Measurements from ENCODE around the gene CYP27B1. TPM values are rescaled to one million over a fixed set of nuclear protein-coding genes. Genes with fewer than 3 reads are reported as not detected.

CYP27B1 gene
- total and polyA plus RNA-seq, 9 of the 15 experiments (the other 6 are each of a cell fraction or from before 2014, with no cell fraction given), result 0.18 to 4.2 (median 1.8) TPM

GRCh38 chr12:57776247-57776587, 9.3 kb upstream of the CYP27B1 start:
- H3K36me3 ChIP-seq (ENCODE audit: control insufficient read depth, insufficient read depth, low read length), result peaks cover 20% of the 10 kb centered on the region; the same call in 2 of the 3 replicates
- no peak overlapping the region for H2AFZ ChIP-seq (ENCODE audit: low read depth, low read length)
- TF ChIP-seq BCOR (IDR thresholded peaks at IDR 0.05), result no peak
- TF ChIP-seq ELF1 (tag; IDR thresholded peaks at IDR 0.05), result no peak
- no peak for TF ChIP-seq JUNB (CRISPR knock-in tag; conservative IDR thresholded peaks at IDR 0.05)
- no peak for TF ChIP-seq ETV1 (tag; conservative IDR thresholded peaks at IDR 0.05; ENCODE audit: low read depth)
- TF ChIP-seq SRSF9 (IDR thresholded peaks at IDR 0.05; ENCODE audit: borderline replicate concordance, low read depth, low read length), result no peak
- TF ChIP-seq ZNF224 (CRISPR knock-in tag; IDR thresholded peaks at IDR 0.05), result no peak
- no peak for TF ChIP-seq HSF4 (CRISPR knock-in tag; IDR thresholded peaks at IDR 0.05; ENCODE audit: borderline replicate concordance)
- TF ChIP-seq SRSF1 (IDR thresholded peaks at IDR 0.05; ENCODE audit: low read depth, low read length), result no peak
- TF ChIP-seq MEIS2 (IDR thresholded peaks at IDR 0.05; ENCODE audit: partially characterized antibody), result no peak
- no peak for TF ChIP-seq U2AF2 (optimal IDR thresholded peaks at IDR 0.05; ENCODE audit: low read depth, low read length)
- ATAC-seq (no peak), DNase-seq (ENCODE audit: extremely low read depth in 1 of 4, low spot score in 3 of 4) (no peak), FAIRE-seq (no peak)
- H3K4me3 ChIP-seq, result no peak overlapping the region
- no peaks in the 10 kb centered on the region for H3K9me1 ChIP-seq (ENCODE audit: control insufficient read depth, insufficient read depth, low read length)
- no peak overlapping the region for H3K27ac ChIP-seq (ENCODE audit: extremely low read depth, low read depth, low read length)
- BruUV-seq (replicated peaks), result no TSS peak
- H3K27me3 ChIP-seq (ENCODE audit: control insufficient read depth in 2 of 2, insufficient read depth in 2 of 2, low read length in 2 of 2), result no peaks in the 10 kb centered on the region
- H3K4me2 ChIP-seq (ENCODE audit: insufficient read depth, low read length), result no peak overlapping the region
- H4K20me1 ChIP-seq (replicated peaks; ENCODE audit: control insufficient read depth, insufficient read depth, low read length), result no peaks in the 10 kb centered on the region
- no peak overlapping the region for H3K9ac ChIP-seq (ENCODE audit: insufficient read depth in 1 of 2, low read depth in 2 of 2, low read length in 2 of 2)
- H3K9me3 ChIP-seq (replicated peaks; ENCODE audit: control insufficient read depth, insufficient read depth, low read depth, low read length), result no peaks in the 10 kb centered on the region
- POLR2A ChIA-PET, result no interaction called here
- CTCF ChIA-PET (ENCODE audit: low intra/inter-chr PET ratio), result interaction anchor here (1.1 kb wide), 1 partner anchor 317 kb away, joined by 3 read pairs; no protein-coding TSS in a partner anchor
- peaks cover 18% of the 10 kb centered on the region for H3K79me2 ChIP-seq (ENCODE audit: control insufficient read depth, insufficient read depth, low read length)
- peaks cover 6 to 18% of the 10 kb centered on the region in 2 experiments for H3K4me1 ChIP-seq (replicated peaks in 1 of 2; ENCODE audit: control insufficient read depth in 2 of 2, insufficient read depth in 2 of 2, low read length in 2 of 2)
- intact Hi-C loops (cut with micrococcal nuclease), result no loop called here
- in situ Hi-C loops (cut with MboI), result no loop called here
- WGBS (ENCODE audit: insufficient coverage, low coverage, missing lambda C conversion rate), result 80% methylated on average over 2 of the region's 2 CpGs
